Liver (tissue), 9 donors: ENCODE data around the gene KCNRG. TPM values are rescaled to one million over a fixed set of nuclear protein-coding genes. Genes with fewer than 3 reads are reported as not detected.

Source experiments
- DNase-seq: peaks from one replicate; pipeline ENCODE4 v3.0.0-alpha.2; 2017; ENCODE audit warnings: low spot score
- H3K27ac ChIP-seq, 2 donors: one replicate each; pipeline ENCODE4 v1.7.0; 2013; ENCODE audit warnings: inconsistent platforms in 2 of 2, low read length in 2 of 2, control low read depth in 1 of 2, low read depth in 1 of 2, mild to moderate bottlenecking in 1 of 2
- H3K27me3 ChIP-seq, 4 donors: one replicate each; pipeline versions ENCODE4 v1.6.1 to v1.7.0; 2013; ENCODE audit warnings: low read length in 3 of 4, inconsistent platforms in 1 of 4, mild to moderate bottlenecking in 1 of 4, moderate library complexity in 1 of 4; ENCODE audit not compliant: control insufficient read depth in 4 of 4, insufficient read depth in 4 of 4
- H3K36me3 ChIP-seq, 4 donors: one replicate each; pipeline versions ENCODE4 v1.6.1 to v1.7.0; 2013; ENCODE audit warnings: low read length in 3 of 4, mild to moderate bottlenecking in 3 of 4, low read depth in 1 of 4, moderate library complexity in 1 of 4; ENCODE audit not compliant: control insufficient read depth in 4 of 4, insufficient read depth in 3 of 4
- H3K4me1 ChIP-seq, 4 donors: one replicate each; pipeline versions ENCODE4 v1.6.1 to v1.7.0; 2013; ENCODE audit warnings: low read length in 3 of 4, mild to moderate bottlenecking in 3 of 4, moderate library complexity in 1 of 4; ENCODE audit not compliant: control insufficient read depth in 4 of 4, insufficient read depth in 4 of 4
- H3K4me3 ChIP-seq, 3 donors: one replicate each; pipeline versions ENCODE4 v1.6.1 to v1.7.0; 2013; ENCODE audit warnings: low read length in 3 of 3, control low read depth in 1 of 3, low read depth in 1 of 3, mild to moderate bottlenecking in 1 of 3
- H3K9ac ChIP-seq, 2 donors: one replicate each; pipeline ENCODE4 v1.7.0; 2013; ENCODE audit warnings: low read length in 2 of 2, mild to moderate bottlenecking in 2 of 2, moderate library complexity in 2 of 2, control low read depth in 1 of 2, low read depth in 1 of 2
- H3K9me3 ChIP-seq, 4 donors: one replicate each; pipeline versions ENCODE4 v1.6.1 to v1.7.0; 2013; ENCODE audit warnings: low read length in 3 of 4; ENCODE audit not compliant: control insufficient read depth in 4 of 4
- ATF3 ChIP-seq: IDR thresholded peaks from 2 replicates; pipeline ENCODE4 v1.6.1; 2016; ENCODE audit warnings: antibody characterized with exemption
- CTCF ChIP-seq: fragments of 150-350 bp; IDR thresholded peaks from 2 replicates; pipeline ENCODE4 v1.5.1; 2017; ENCODE audit warnings: improper control_type of control experiment, low read depth, low read length; ENCODE audit not compliant: missing input control
- EGR1 ChIP-seq, 2 donors: IDR thresholded peaks; 2 replicates each; pipeline ENCODE4 v1.6.1; 2016 to 2018; ENCODE audit warnings: antibody characterized with exemption in 2 of 2, low read depth in 2 of 2
- FOXA1 ChIP-seq: IDR thresholded peaks from 2 replicates; pipeline ENCODE4 v1.6.1; 2016; ENCODE audit warnings: antibody characterized with exemption
- FOXA2 ChIP-seq: IDR thresholded peaks from 2 replicates; pipeline ENCODE4 v1.6.1; 2016; ENCODE audit warnings: antibody characterized with exemption
- GABPA ChIP-seq, 2 donors: IDR thresholded peaks in 1 of 2; conservative IDR thresholded peaks in 1 of 2; 2 replicates each; pipeline ENCODE4 v1.6.1; 2016; ENCODE audit warnings: antibody characterized with exemption in 2 of 2, mild to moderate bottlenecking in 1 of 2, moderate library complexity in 1 of 2
- HNF4A ChIP-seq, 2 donors: conservative IDR thresholded peaks; 2 replicates each; pipeline ENCODE4 v1.6.1; 2016; ENCODE audit warnings: antibody characterized with exemption in 2 of 2, mild to moderate bottlenecking in 2 of 2
- HNF4G ChIP-seq: IDR thresholded peaks from 2 replicates; pipeline ENCODE4 v1.6.1; 2016; ENCODE audit warnings: antibody characterized with exemption
- JUND ChIP-seq, 2 donors: IDR thresholded peaks; 2 replicates each; pipeline ENCODE4 v1.6.1; 2016; ENCODE audit warnings: antibody characterized with exemption in 2 of 2
- MAX ChIP-seq: IDR thresholded peaks from 2 replicates; pipeline ENCODE4 v1.6.1; 2016; ENCODE audit warnings: antibody characterized with exemption
- NR2F2 ChIP-seq: IDR thresholded peaks from 2 replicates; pipeline ENCODE4 v1.6.1; 2016; ENCODE audit warnings: antibody characterized with exemption
- RAD21 ChIP-seq, 2 donors: IDR thresholded peaks; 2 replicates each; pipeline ENCODE4 v1.6.1; 2016; ENCODE audit warnings: antibody characterized with exemption in 2 of 2, mild to moderate bottlenecking in 2 of 2
- REST ChIP-seq: IDR thresholded peaks from 2 replicates; pipeline ENCODE4 v1.6.1; 2016; ENCODE audit warnings: antibody characterized with exemption, mild to moderate bottlenecking
- RXRA ChIP-seq, 2 donors: IDR thresholded peaks; 2 replicates each; pipeline ENCODE4 v1.6.1; 2017 to 2018; ENCODE audit warnings: antibody characterized with exemption in 2 of 2, mild to moderate bottlenecking in 1 of 2
- SP1 ChIP-seq: IDR thresholded peaks from 2 replicates; pipeline ENCODE4 v1.6.1; 2018; ENCODE audit warnings: antibody characterized with exemption, mild to moderate bottlenecking
- TAF1 ChIP-seq: conservative IDR thresholded peaks from 2 replicates; pipeline ENCODE4 v1.6.1; 2016; ENCODE audit warnings: antibody characterized with exemption, mild to moderate bottlenecking
- ZBTB33 ChIP-seq: IDR thresholded peaks from 2 replicates; pipeline ENCODE4 v1.6.1; 2016; ENCODE audit warnings: antibody characterized with exemption
- WGBS: extraction: QIAGEN DNeasy Blood & Tissue Kit; methylation state at CpG from one replicate; pipeline ENCODE4 v1.1.7; 2013; 5-methylcytosine and 5-hydroxymethylcytosine counted together
- polyA plus RNA-seq, 2 donors: library from polyadenylated mRNA; stranded (reverse) in 1 of 2; unstranded in 1 of 2; fragments of 200-250 nt in 1 of 2; fragments of >200 nt in 1 of 2; fragmentation: Nextera tagmentation in 1 of 2; extraction: Ambion mirVana in 1 of 2; gene quantifications; one replicate each; pipeline versions ENCODE4 v1.2.1 to v1.2.3, GENCODE V29; 2013 to 2015
- total RNA-seq, 2 donors: library from RNA; depleted of rRNA; stranded (reverse); fragments of >200 nt; gene quantifications; one replicate each; pipeline ENCODE4 v1.2.3, GENCODE V29; 2014
- donor health status: healthy.
- donor health status: healthy.
- donor health status: healthy.
- donor health status: healthy.
- donor health status: healthy.

KCNRG gene
- total and polyA plus RNA-seq, 4 donors: 0.18 to 2.1 (median 1.2) TPM

- Histone ChIP-seq H3K27ac (no peak overlapping the region), H3K9me3 (no peaks in the 10 kb centered on the region), H3K27me3 (no peaks in the 10 kb centered on the region), H3K36me3 (no peaks in the 10 kb centered on the region), H3K4me3 (no peak overlapping the region), H3K9ac (no peak overlapping the region), H3K4me1 (peaks cover 0 to 2% (median under 1%) of the 10 kb centered on the region in 4 donors)
- no peak for TF ChIP-seq GABPA (IDR thresholded peaks at IDR 0.05 in 1 of 2, conservative IDR thresholded peaks at IDR 0.05 in 1 of 2)
- no peak for TF ChIP-seq REST
- TF ChIP-seq FOXA1: no peak
- TF ChIP-seq JUND (IDR thresholded peaks at IDR 0.05): no peak
- TF ChIP-seq ZBTB33: no peak
- TF ChIP-seq RAD21 (IDR thresholded peaks at IDR 0.05): no peak
- no peak for TF ChIP-seq HNF4G
- TF ChIP-seq FOXA2: no peak
- TF ChIP-seq HNF4A (conservative IDR thresholded peaks at IDR 0.05): no peak
- TF ChIP-seq NR2F2: no peak
- no peak for TF ChIP-seq EGR1 (IDR thresholded peaks at IDR 0.05; ENCODE audit: low read depth in 2 of 2)
- TF ChIP-seq TAF1: no peak
- TF ChIP-seq SP1: no peak
- no peak for TF ChIP-seq ATF3
- TF ChIP-seq CTCF: no peak
- no peak for TF ChIP-seq MAX
- no peak for TF ChIP-seq RXRA (IDR thresholded peaks at IDR 0.05)
- DNase-seq: no peak
These were observed 35.0 kb upstream of the KCNRG start for GRCh38 chr13:49980266-49980665.

GRCh38 chr13:49985129-49985528 is 30.1 kb upstream of the KCNRG start:
- no peak for DNase-seq
- Histone ChIP-seq H3K27me3 (no peaks in the 10 kb centered on the region), H3K9me3 (no peaks in the 10 kb centered on the region), H3K4me1 (peaks cover 3 to 18% (median 15%) of the 10 kb centered on the region in 4 donors), H3K27ac (no peak overlapping the region), H3K9ac (no peak overlapping the region), H3K36me3 (peaks cover 0 to 2% (median 0%) of the 10 kb centered on the region in 4 donors), H3K4me3 (no peak overlapping the region)
- WGBS: 72% methylated on average over 2 of the region's 2 CpGs
- TF ChIP-seq ATF3 (no peak), NR2F2 (no peak), RXRA (IDR thresholded peaks at IDR 0.05) (peak in 1 of 2 donors; percentile 12)
